GM18505 (cell line): Measurements from ENCODE around the gene RGS7.
"Not testable (repeated sequence)": the region's sequence is repeated elsewhere in the genome, so short reads cannot be mapped to it uniquely, and the experiment has no call there.

Source experiments
- ATAC-seq: cut with Tn5 transposase; IDR thresholded peaks from one replicate; pipeline ENCODE4 v1.9.1; 2021; ENCODE audit not compliant: unreplicated experiment
- POLR2A ChIP-seq: IDR thresholded peaks from 4 replicates; pipeline ENCODE4 v1.6.1; 2011; ENCODE audit warnings: borderline replicate concordance; ENCODE audit not compliant: insufficient read depth, insufficient read length; ENCODE audit errors: extremely low read depth

The RGS7 gene

GRCh38 chr1:241125286-241125685 is 231.7 kb downstream of the RGS7 start:
- no peak for TF ChIP-seq POLR2A
- ATAC-seq = no peak

DNA sequence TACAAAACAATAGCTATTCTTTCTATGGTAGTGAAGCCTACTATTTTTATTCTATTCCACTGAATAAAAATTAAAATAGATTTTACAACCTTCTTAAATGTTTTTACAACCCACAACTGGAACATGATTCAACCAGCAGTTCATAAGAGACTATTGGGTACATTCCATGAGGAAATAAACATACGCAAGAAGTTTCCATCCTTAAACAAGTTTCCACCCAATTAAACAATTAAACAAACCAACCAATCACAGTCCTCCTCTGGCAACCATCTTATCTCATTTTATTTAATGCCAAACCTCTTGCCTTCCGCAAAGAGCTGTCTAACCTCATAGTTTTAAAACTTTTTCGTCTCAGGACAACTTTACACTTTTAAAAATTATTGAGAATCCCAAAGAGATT is 239.0 kb downstream of the RGS7 start:
- no peak for ATAC-seq

DNA sequence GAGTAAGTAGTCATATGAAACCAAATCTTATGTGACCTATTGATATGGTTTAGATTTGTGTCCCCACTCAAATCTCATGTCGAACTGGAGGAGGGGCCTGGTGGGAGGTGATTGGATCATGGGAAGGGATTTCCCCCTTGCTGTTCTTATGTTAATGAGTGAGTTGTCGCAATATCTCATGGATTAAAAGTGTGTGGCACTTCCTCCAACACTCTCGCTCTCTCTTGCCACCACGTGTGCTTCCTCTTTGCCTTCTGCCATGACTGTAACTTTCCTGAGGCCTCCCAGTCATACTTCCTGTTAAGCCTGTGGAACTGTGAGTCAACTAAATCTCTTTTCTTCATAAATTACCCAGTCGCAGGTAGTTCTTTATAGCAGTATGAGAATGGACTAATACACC is 241.2 kb downstream of the RGS7 start:
- TF ChIP-seq POLR2A = no peak
- no peak for ATAC-seq

More for the DNA sequence above, 239.0 kb downstream of the RGS7 start:
- no peak for TF ChIP-seq POLR2A

GRCh38 chr1:241114699-241115233 is 242.2 kb downstream of the RGS7 start:
- no peak for ATAC-seq
- TF ChIP-seq POLR2A = no peak

DNA sequence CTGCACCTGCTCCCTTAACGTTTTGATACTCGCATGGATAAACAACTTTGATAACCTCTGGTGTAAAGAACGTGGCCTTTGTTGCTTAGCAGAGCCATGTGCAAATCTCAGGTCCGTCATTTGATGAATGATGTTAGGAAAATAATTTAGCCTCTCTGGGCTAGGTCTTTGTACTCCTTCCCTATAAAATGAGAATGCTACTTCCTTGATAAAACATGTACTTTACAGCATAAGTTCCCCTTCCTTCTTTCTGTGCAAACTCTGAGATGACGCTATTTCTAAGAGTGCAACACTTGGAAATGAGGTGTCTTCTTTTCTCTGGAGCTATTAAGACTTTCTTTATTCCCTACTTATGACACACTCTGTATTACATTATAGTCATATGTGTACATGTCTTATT is 243.4 kb downstream of the RGS7 start:
- ATAC-seq = no peak
- no peak for TF ChIP-seq POLR2A

- no peak for ATAC-seq
- TF ChIP-seq POLR2A = no peak
Measured at GRCh38 chr1:241109039-241109438, 248.0 kb downstream of the RGS7 start.

DNA sequence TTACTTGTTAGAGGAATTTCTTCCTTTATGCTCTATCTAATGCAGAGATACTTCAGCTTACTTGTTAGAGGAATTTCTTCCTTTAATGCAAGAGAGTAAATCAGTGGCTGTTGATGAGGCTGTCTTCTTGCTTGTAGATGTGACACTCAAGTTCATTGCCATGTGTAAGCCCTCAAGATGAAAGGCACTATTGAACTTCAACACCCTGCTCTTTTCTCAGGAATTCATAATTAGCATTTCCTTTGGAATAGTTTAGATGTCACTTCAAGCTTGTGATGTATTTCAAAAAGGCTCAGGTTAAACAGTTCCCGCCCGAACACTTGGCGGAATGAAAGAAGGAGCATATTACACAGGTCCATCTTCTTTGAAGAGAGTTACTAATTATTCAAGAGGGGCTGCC is 251.9 kb downstream of the RGS7 start:
- TF ChIP-seq POLR2A = no peak
- no peak for ATAC-seq

GRCh38 chr1:241102664-241103063 is 254.3 kb downstream of the RGS7 start:
- TF ChIP-seq POLR2A = no peak
- ATAC-seq = no peak

- no peak for ATAC-seq
- no peak for TF ChIP-seq POLR2A
Measured at GRCh38 chr1:241101622-241102021, 255.4 kb downstream of the RGS7 start.

- no peak for ATAC-seq
- TF ChIP-seq POLR2A = no peak
Measured at GRCh38 chr1:241097479-241097878, 259.5 kb downstream of the RGS7 start.

DNA sequence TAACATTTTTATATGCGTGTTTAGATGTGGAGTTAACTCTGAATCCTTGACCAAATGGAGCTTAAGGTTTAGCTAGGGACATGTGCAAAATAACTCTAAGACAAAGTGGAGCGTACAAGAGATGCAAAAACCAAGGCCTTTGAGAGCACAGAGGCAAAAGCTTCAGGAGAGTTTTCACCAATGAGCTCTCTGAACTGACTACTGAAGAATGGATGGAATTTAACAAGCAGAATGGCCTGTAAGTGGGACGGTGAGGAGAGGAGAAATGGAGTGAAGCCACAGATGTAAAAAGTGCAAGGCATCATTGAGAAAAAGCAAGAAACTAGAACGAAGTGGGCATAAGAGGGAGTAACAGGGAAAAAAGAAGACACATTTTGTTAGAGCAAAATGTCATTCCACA is 260.0 kb downstream of the RGS7 start:
- ATAC-seq = no peak
- no peak for TF ChIP-seq POLR2A

DNA sequence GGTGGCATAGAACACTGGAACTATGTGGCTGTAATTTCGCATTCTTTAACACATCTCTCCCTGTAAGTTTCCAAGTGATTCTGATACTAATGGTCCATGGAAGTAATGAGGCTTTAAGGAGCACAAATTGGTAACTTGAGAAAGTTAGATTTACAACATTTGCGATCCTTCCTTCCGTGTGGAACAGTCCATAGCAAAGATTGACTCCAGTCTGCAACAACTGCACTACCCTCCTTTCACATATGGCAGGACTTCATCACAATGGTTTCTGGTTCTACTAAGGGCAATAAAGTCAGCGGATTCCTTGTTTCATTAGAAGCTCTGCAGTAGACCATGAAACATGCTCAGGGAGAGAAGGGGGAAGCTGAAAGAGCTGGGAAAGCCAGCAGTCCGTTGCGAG is 261.2 kb downstream of the RGS7 start:
- TF ChIP-seq POLR2A = no peak
- no peak for ATAC-seq

DNA sequence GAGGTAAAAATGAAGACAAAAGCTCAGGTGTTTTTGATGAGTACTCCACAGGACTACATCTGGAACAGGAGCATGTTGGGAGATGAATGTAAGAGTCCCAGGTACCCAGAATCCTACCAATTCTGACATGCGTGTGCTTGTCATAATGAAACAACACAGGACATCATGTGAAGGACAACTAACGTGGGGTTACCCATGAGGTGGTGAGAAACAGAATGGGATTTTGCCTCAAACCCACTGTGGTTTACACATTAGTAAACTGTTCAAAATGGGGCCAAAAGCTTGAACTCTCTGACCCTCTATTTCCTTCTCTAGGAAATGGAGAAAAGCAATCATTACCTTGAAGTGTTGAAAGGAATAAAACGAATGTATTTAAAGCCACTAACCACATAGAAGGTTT is 266.2 kb downstream of the RGS7 start:
- no peak for ATAC-seq
- TF ChIP-seq POLR2A = no peak

DNA sequence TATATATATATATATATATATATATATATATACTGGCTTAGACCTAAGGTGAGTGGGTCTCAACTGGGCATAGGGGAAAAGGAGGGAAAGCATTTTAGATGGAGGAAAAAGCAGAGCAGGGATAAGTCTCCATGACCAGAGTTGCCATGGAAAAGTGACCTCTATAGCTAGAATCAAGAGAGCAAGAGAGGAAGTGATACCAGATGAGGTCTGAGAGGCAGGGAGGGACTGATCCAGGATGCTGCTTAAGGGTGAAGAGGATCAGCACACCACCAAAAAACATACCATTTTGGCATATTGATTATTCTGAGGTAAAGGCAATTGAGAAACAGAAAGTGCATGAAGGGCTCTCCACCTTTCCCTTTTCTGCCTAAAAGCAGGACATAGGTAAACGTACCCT is 267.9 kb downstream of the RGS7 start:
- not testable (repeated sequence) for ATAC-seq

- ATAC-seq = peak; percentile 48
Measured at GRCh38 chr1:241088075-241088474, 268.9 kb downstream of the RGS7 start.
